GM23248 (cell line): ENCODE results near the gene LAPTM5.

Source experiments
- EZH2 ChIP-seq: fragments of 200-600 bp; sonication (generic); IDR thresholded peaks from 2 replicates; pipeline ENCODE4 v1.6.1; 2018; ENCODE audit warnings: antibody characterized with exemption, mild to moderate bottlenecking; ENCODE audit not compliant: insufficient read depth, poor library complexity, severe bottlenecking
- EZH2phosphoT487 ChIP-seq: fragments of 200-600 bp; sonication (generic); IDR thresholded peaks from 2 replicates; pipeline ENCODE4 v1.6.1; 2018; ENCODE audit warnings: antibody characterized with exemption, moderate library complexity, mild to moderate bottlenecking, low read depth; ENCODE audit not compliant: insufficient read depth

GRCh38 chr1:30697571-30698376 lies 59.8 kb downstream of the LAPTM5 start:
- TF ChIP-seq EZH2phosphoT487, result no peak
- no peak for TF ChIP-seq EZH2
